Measurements from ENCODE around the gene NANOS2. TPM values are rescaled to one million over a fixed set of nuclear protein-coding genes. Genes with fewer than 3 reads are reported as not detected.

The NANOS2 gene
- total and polyA plus RNA-seq, 2 of the 13 experiments (the other 11 are each of a cell fraction or from before 2014, with no cell fraction given), result not detected

DNA sequence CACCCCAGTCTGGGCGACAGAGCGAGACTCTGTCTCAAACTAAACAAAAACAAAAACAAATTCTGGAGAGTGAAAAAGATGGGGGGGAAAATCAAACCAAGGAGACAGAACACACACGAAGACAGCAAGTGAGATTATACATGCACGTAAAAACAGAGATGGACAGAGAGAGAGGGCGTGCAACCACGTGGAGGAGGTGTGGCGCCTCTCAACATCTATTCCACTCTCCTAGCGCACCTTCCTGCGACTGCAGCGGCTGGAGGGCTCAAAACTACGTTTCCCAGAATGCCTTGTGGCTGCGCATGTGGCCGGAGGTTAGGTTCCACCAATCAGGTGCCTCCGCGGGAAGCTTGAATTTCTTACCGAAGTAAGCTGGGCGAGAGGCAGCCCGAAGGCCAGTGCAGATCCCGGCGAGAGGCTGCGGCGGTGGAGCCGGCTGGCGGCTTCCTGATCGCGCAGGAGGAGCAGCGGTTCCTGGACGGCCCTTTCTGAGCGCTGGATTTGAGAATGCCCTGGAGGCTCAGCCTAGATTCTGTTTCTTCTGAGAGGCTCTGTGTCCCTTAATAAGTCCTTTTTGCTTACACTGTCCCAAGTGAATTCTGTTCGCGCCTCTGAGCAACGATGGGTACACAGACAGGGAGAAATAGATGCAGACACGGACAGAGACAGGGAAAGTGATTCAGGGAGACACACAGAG, 13.1 kb upstream of the NANOS2 start (continued):
- TF ChIP-seq RERE (CRISPR knock-in tag; IDR thresholded peaks at IDR 0.05; ENCODE audit: low read depth), result no peak
- 0 out of 2 replicates have a peak, but pooled peaks have one; percentile 24 for TF ChIP-seq ZNF335 (CRISPR knock-in tag; IDR thresholded peaks at IDR 0.05)
- TF ChIP-seq STAT6 (CRISPR knock-in tag; IDR thresholded peaks at IDR 0.05; ENCODE audit: borderline replicate concordance), result no peak
- TF ChIP-seq TSC22D2 (CRISPR knock-in tag; IDR thresholded peaks at IDR 0.05; ENCODE audit: borderline replicate concordance), result no peak
- TF ChIP-seq SETDB1 (CRISPR knock-in tag; IDR thresholded peaks at IDR 0.05; ENCODE audit: borderline replicate concordance), result no peak
- TF ChIP-seq FOXP1 (IDR thresholded peaks at IDR 0.05), result no peak
- no peak for TF ChIP-seq FOXP1 (CRISPR knock-in tag; IDR thresholded peaks at IDR 0.05)
- TF ChIP-seq, protein P1, sequence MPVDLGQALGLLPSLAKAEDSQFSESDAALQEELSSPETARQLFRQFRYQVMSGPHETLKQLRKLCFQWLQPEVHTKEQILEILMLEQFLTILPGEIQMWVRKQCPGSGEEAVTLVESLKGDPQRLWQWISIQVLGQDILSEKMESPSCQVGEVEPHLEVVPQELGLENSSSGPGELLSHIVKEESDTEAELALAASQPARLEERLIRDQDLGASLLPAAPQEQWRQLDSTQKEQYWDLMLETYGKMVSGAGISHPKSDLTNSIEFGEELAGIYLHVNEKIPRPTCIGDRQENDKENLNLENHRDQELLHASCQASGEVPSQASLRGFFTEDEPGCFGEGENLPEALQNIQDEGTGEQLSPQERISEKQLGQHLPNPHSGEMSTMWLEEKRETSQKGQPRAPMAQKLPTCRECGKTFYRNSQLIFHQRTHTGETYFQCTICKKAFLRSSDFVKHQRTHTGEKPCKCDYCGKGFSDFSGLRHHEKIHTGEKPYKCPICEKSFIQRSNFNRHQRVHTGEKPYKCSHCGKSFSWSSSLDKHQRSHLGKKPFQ (CRISPR knock-in tag; IDR thresholded peaks at IDR 0.05; ENCODE audit: insufficient replicate concordance), result no peak
- no peak for TF ChIP-seq MAFF (IDR thresholded peaks at IDR 0.05; ENCODE audit: low read depth, low read length)
- peak; percentile 42; the same call in 1 of the 2 replicates for TF ChIP-seq ZNF777 (CRISPR knock-in tag; IDR thresholded peaks at IDR 0.05)
- no peak for TF ChIP-seq ZNF619 (CRISPR knock-in tag; IDR thresholded peaks at IDR 0.05)
- no peak for TF ChIP-seq ATF5 (CRISPR knock-in tag; IDR thresholded peaks at IDR 0.05; ENCODE audit: low read depth)
- no peak for TF ChIP-seq ZBTB21 (CRISPR knock-in tag; IDR thresholded peaks at IDR 0.05)
- TF ChIP-seq ZKSCAN1 (IDR thresholded peaks at IDR 0.05; ENCODE audit: low read length), result no peak
- TF ChIP-seq, protein P2, sequence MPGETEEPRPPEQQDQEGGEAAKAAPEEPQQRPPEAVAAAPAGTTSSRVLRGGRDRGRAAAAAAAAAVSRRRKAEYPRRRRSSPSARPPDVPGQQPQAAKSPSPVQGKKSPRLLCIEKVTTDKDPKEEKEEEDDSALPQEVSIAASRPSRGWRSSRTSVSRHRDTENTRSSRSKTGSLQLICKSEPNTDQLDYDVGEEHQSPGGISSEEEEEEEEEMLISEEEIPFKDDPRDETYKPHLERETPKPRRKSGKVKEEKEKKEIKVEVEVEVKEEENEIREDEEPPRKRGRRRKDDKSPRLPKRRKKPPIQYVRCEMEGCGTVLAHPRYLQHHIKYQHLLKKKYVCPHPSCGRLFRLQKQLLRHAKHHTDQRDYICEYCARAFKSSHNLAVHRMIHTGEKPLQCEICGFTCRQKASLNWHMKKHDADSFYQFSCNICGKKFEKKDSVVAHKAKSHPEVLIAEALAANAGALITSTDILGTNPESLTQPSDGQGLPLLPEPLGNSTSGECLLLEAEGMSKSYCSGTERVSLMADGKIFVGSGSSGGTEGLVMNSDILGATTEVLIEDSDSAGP (CRISPR knock-in tag; IDR thresholded peaks at IDR 0.05; ENCODE audit: borderline replicate concordance), result peak; percentile 74
- peak; percentile 16; the same call in 1 of the 2 replicates for TF ChIP-seq ATF3 (CRISPR knock-in tag; IDR thresholded peaks at IDR 0.05)
- TF ChIP-seq ESRRA (CRISPR knock-in tag; IDR thresholded peaks at IDR 0.05; ENCODE audit: low read depth), result no peak

Data from HepG2 (cell line).